ENCODE data around the gene CALU. TPM values are rescaled to one million over a fixed set of nuclear protein-coding genes. Genes with fewer than 3 reads are reported as not detected.

CALU gene
- total RNA-seq, 1 experiment from 2014 or later: 707 TPM

DNA sequence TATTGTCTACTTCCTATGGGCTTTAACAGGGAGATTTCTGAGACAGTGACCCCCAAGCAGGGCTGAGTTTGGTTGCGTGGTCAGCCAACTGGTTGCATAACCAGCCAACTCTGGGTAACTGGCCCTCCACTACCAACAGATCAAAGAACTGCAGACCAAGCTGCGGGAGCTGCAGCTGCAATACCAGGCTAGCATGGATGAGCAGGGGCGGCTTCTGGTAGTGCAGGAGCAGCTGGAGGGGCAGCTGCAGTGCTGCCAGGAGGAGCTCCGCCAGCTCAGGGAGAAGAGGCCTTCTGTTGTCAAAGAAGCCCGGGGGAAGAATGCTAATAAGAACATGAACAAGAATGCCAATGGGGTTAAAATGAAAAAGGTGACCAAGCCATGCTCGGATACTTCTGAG, 75.3 kb downstream of the CALU start:
- no peak for DNase-seq (ENCODE audit: low read depth, low spot score)
- in situ Hi-C loops (cut with HindIII; ENCODE audit: low pct_unique_long_range_greater_than_20kb, low sequenced_read_pairs): no loop called here

GRCh38 chr7:128815289-128815942, 76.3 kb downstream of the CALU start:
- no peak for DNase-seq (ENCODE audit: low read depth, low spot score)
- in situ Hi-C loops (cut with HindIII; ENCODE audit: low pct_unique_long_range_greater_than_20kb, low sequenced_read_pairs): no loop called here

- DNase-seq (ENCODE audit: low read depth, low spot score): no peak
- in situ Hi-C loops (cut with HindIII; ENCODE audit: low pct_unique_long_range_greater_than_20kb, low sequenced_read_pairs): no loop called here
These were observed 79.5 kb downstream of the CALU start for GRCh38 chr7:128818694-128819093.

Small RNA genes lying within 50 kb of the gene (small RNA-seq; reads per million reads assigned to genes)
- gene RN7SL81P (0 to 0.14 reads per million in 2 experiments), gene RNA5SP242 (6.9 to 228 reads per million in 2 experiments), gene RNA5SP243 (0.08 to 19.2 reads per million in 2 experiments)

Other genes starting within 250 kb of the CALU start
- 0.21 and 0.82 TPM in 2 replicates for gene GARIN1A, start 67.1 kb upstream of the CALU start, total RNA-seq (2014; rRNA removed; shearing (Covaris generic))
- not detected in 2 replicates for gene OPN1SW, start 36.4 kb downstream of the CALU start, total RNA-seq (2014; rRNA removed; shearing (Covaris generic))
- gene CCDC136, start 52.6 kb downstream of the CALU start, total RNA-seq (2014; rRNA removed; shearing (Covaris generic)): 13.6 and 14.2 TPM in 2 replicates
- 0.05 and 0.11 TPM in 2 replicates for gene FLNC, start 91.0 kb downstream of the CALU start, total RNA-seq (2014; rRNA removed; shearing (Covaris generic))
- 318 and 339 TPM in 2 replicates for gene ATP6V1F, start 123.5 kb downstream of the CALU start, total RNA-seq (2014; rRNA removed; shearing (Covaris generic))
- 0.03 and 0.13 TPM in 2 replicates for gene KCP, start 171.3 kb downstream of the CALU start, total RNA-seq (2014; rRNA removed; shearing (Covaris generic))
- 6.3 and 6.9 TPM in 2 replicates for gene IRF5, start 198.6 kb downstream of the CALU start, total RNA-seq (2014; rRNA removed; shearing (Covaris generic))